ENCODE data around the gene HTRA2. TPM values are rescaled to one million over a fixed set of nuclear protein-coding genes. Genes with fewer than 3 reads are reported as not detected.

The HTRA2 gene
- total and polyA plus RNA-seq, 12 donors: 19.1 to 47.4 (median 36.7) TPM

GRCh38 chr2:74507926-74508520 is 21.7 kb upstream of the HTRA2 start:
- TF ChIP-seq POLR2A (IDR thresholded peaks at IDR 0.05) (no peak), CTCF (IDR thresholded peaks at IDR 0.05) (no peak)
- Histone ChIP-seq H3K4me3 (peak overlapping the region; percentile 5 to 91 (median 80)), H3K36me3 (replicated peaks in 1 of 2) (peaks cover 0 to 12% of the 10 kb centered on the region in 2 donors), H3K27me3 (peaks cover 25% of the 10 kb centered on the region), H3K9me3 (replicated peaks in 1 of 3) (no peaks in the 10 kb centered on the region), H3K4me1 (replicated peaks in 1 of 2) (peaks cover 19 to 44% of the 10 kb centered on the region in 2 donors), H3K27ac (peak overlapping the region in 4 of 5 donors; percentile 93 to 100 (median 97))
- peak in 2 of 7 donors; percentile 41 to 84 for DNase-seq
- intact Hi-C loops (cut with DNase I): loop anchor here in 1 of 2 donors (2.0 kb wide), 1 partner anchor 21 kb away; the partner anchor contains the start of genes AUP1 and HTRA2
- WGBS, 4 donors: 12 to 28% (median 13%) methylated on average over 17 to 38 of the region's 38 CpGs

GRCh38 chr2:74510272-74510671 is 19.5 kb upstream of the HTRA2 start:
- 61 to 88% (median 69%) methylated on average over 4 of the region's 4 CpGs for WGBS, 4 donors
- no peak for TF ChIP-seq CTCF (IDR thresholded peaks at IDR 0.05)
- no peak for TF ChIP-seq POLR2A (IDR thresholded peaks at IDR 0.05)
- Histone ChIP-seq H3K27me3 (peaks cover 47% of the 10 kb centered on the region), H3K4me3 (no peak overlapping the region), H3K9me3 (replicated peaks in 1 of 3) (no peaks in the 10 kb centered on the region), H3K36me3 (replicated peaks in 1 of 2) (peaks cover 0 to 5% of the 10 kb centered on the region in 2 donors), H3K27ac (no peak overlapping the region), H3K4me1 (replicated peaks in 1 of 2) (peaks cover 19 to 36% of the 10 kb centered on the region in 2 donors)
- intact Hi-C loops (cut with DNase I): no loop called here
- DNase-seq: no peak

GRCh38 chr2:74511104-74511989 is 18.4 kb upstream of the HTRA2 start:
- peaks cover 12 to 34% of the 10 kb centered on the region in 2 donors for H3K4me1 ChIP-seq (replicated peaks in 1 of 2)
- TF ChIP-seq CTCF (IDR thresholded peaks at IDR 0.05) (no peak), POLR2A (IDR thresholded peaks at IDR 0.05) (no peak)

More at GRCh38 chr2:74511104-74511989, 18.4 kb upstream of the HTRA2 start:
- no peak overlapping the region for H3K27ac ChIP-seq
- H3K27me3 ChIP-seq: peaks cover 58% of the 10 kb centered on the region
- no peaks in the 10 kb centered on the region for H3K9me3 ChIP-seq (replicated peaks in 1 of 3)
- H3K4me3 ChIP-seq: no peak overlapping the region
- intact Hi-C loops (cut with DNase I): no loop called here
- WGBS, 4 donors: 26 to 37% (median 30%) methylated on average over 11 of the region's 11 CpGs
- no peaks in the 10 kb centered on the region for H3K36me3 ChIP-seq (replicated peaks in 1 of 2)
- DNase-seq: no peak
